HG03060 (cell line): ENCODE data around the gene TMEM272.

Source experiments
- ATAC-seq: cut with Tn5 transposase; IDR thresholded peaks from one replicate; pipeline ENCODE4 v1.9.1; 2021; ENCODE audit warnings: low read depth, moderate number of reproducible peaks; ENCODE audit not compliant: unreplicated experiment

The TMEM272 gene

DNA sequence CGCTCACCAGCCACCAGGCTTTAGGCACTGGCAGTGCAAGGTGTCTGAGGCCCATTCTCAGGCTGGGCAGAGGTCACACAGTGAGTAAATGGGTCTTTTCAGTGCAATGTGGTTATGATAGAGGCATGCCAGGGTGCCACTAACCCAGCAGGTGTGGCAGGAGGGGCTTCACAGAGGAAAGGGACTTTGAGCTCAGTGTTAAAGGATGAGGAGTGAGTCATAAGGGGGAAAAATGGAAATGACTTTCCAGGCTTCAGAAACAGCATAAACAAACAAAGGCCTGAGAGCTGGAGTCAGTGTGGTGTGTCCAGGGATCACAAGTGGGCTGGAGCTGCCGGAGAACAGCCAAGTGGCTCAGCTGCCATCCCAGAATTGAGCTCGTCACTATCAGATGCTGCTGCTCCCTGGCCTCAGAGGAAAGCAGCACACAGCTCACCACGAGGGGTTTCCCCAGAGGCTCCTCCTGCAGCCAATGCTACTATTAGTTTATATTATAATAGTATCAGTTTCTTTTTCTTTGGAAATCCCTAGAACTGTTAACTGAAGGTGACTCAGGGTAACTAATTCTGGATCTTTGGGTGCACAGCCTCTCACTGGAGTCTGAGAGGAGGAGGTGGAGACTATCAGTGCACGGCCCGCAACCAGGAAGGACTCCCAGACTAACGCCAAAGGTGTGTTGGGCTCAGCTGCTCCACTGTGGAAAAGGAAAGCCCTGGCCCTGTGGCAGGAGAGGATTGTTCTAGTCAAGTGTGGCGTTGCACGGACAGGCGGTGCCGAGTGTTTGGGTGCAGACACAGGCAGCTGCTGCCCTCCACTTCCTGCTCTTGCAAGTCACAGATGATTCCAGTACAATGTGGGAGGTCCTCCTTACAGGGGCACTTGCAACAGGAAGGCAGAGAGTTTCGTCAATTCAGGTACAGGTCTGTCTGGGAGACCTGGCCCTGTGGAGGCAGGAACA lies 80.5 kb downstream of the TMEM272 start:
- peak; percentile 73 for ATAC-seq

DNA sequence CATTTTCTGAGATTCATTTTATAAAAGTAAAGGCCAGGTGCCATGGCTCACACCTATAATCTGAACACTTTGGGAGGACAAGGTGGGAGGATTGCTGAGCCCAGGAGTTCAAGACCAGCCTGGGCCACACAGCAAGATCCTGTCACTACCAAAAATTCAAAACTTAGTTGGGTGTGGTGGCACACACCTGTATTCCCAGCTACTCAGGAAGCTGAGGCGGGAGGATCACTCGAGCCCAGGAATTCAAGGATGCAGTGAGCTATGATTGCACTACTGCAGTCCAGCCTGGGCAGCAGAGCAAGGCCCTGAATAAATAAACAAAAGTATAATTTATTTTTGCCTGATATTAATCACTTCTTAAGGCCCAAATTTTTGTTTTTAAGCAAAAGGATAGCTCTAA lies 81.5 kb downstream of the TMEM272 start:
- no peak for ATAC-seq
